ENCODE measurements around the gene RORB.

DNA sequence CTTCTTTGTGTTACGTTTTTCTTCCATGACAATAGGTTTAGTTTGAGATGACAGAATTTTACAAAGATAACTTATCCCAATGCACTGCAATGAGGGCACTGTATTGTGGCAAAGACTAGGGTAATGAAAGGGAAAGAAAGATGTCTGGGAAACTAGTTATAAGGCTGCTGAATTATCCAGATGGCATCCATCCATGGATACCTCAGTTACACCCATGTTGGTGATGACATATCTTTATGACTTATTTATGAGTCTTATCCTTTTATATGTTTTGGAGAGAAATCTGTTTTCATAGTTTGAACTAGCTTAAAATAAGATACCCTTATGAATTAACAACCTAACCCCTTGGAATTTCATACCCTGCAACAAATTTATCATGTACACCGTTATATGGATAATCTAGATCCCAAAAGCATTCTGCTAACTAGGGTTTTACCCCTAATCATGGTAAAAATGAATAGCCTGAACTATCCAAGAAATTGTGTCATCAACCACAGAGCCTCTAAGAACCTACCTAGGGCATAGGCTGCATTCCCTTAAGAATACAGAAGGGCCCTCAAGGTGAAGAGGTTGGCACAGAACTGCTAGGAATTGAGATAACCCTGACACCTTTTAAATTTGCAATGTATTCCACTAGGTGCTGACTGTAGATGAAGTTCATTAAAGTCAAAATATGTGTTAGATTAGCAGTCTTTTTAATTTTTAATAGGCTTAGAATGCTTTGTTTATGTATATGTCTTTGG, 49.5 kb upstream of the RORB start:
- TF ChIP-seq, protein P1, sequence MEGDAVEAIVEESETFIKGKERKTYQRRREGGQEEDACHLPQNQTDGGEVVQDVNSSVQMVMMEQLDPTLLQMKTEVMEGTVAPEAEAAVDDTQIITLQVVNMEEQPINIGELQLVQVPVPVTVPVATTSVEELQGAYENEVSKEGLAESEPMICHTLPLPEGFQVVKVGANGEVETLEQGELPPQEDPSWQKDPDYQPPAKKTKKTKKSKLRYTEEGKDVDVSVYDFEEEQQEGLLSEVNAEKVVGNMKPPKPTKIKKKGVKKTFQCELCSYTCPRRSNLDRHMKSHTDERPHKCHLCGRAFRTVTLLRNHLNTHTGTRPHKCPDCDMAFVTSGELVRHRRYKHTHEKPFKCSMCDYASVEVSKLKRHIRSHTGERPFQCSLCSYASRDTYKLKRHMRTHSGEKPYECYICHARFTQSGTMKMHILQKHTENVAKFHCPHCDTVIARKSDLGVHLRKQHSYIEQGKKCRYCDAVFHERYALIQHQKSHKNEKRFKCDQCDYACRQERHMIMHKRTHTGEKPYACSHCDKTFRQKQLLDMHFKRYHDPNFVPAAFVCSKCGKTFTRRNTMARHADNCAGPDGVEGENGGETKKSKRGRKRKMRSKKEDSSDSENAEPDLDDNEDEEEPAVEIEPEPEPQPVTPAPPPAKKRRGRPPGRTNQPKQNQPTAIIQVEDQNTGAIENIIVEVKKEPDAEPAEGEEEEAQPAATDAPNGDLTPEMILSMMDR (IDR thresholded peaks at IDR 0.05; ENCODE audit: insufficient read depth, low read length) = no peak
- TF ChIP-seq POLR2AphosphoS5 (IDR thresholded peaks at IDR 0.05; ENCODE audit: low read depth) = no peak
- TF ChIP-seq, protein P2, sequence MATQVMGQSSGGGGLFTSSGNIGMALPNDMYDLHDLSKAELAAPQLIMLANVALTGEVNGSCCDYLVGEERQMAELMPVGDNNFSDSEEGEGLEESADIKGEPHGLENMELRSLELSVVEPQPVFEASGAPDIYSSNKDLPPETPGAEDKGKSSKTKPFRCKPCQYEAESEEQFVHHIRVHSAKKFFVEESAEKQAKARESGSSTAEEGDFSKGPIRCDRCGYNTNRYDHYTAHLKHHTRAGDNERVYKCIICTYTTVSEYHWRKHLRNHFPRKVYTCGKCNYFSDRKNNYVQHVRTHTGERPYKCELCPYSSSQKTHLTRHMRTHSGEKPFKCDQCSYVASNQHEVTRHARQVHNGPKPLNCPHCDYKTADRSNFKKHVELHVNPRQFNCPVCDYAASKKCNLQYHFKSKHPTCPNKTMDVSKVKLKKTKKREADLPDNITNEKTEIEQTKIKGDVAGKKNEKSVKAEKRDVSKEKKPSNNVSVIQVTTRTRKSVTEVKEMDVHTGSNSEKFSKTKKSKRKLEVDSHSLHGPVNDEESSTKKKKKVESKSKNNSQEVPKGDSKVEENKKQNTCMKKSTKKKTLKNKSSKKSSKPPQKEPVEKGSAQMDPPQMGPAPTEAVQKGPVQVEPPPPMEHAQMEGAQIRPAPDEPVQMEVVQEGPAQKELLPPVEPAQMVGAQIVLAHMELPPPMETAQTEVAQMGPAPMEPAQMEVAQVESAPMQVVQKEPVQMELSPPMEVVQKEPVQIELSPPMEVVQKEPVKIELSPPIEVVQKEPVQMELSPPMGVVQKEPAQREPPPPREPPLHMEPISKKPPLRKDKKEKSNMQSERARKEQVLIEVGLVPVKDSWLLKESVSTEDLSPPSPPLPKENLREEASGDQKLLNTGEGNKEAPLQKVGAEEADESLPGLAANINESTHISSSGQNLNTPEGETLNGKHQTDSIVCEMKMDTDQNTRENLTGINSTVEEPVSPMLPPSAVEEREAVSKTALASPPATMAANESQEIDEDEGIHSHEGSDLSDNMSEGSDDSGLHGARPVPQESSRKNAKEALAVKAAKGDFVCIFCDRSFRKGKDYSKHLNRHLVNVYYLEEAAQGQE (IDR thresholded peaks at IDR 0.05; ENCODE audit: insufficient replicate concordance, low read depth) = no peak
